Measurements from ENCODE around the gene TMCC3.
A peak's percentile ranks its signal among the peaks of the same experiment; 100 is the strongest.
"Not testable (repeated sequence)": the region's sequence is repeated elsewhere in the genome, so short reads cannot be mapped to it uniquely, and the experiment has no call there.

TMCC3 gene

GRCh38 chr12:94650143-94651056 is at the start of gene TMCC3:
TSS of gene TMCC3 (minus strand) at chr12:94650557. CDS start at chr12:94650430, 127 bp downstream.
- TF ChIP-seq CTCF (conservative IDR thresholded peaks at IDR 0.05; ENCODE audit: control insufficient read depth, insufficient read depth, low read depth, low read length), result no peak
- H3K4me3 ChIP-seq (ENCODE audit: control insufficient read depth, low read depth, low read length), result peak within 1 kb of the TSS; percentile 63
- DNase-seq (ENCODE audit: low read depth), result peak; percentile 22

DNA sequence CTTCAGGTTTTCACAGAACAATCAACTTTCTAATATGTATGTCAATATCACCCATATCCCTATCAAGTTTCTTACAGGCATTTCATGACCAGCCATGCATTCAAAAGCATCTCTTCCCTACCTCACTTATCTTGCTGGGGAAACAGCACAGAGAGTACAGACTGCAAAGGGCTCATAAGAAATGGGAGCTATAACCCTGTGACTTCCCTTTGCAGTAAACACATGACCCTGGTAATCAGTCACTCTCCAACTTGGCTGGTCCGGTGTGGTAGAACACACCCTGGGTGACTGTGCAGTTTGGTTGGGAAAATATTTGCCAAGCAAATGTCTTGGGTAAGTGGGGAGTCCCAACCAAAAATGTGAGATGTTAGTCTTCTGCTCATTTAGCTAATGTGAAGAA is 49.4 kb upstream of the TMCC3 start:
- no peak for DNase-seq (ENCODE audit: low read depth)
- H3K4me3 ChIP-seq (ENCODE audit: control insufficient read depth, low read depth, low read length), result no peak overlapping the region
- TF ChIP-seq CTCF (conservative IDR thresholded peaks at IDR 0.05; ENCODE audit: control insufficient read depth, insufficient read depth, low read depth, low read length), result no peak

DNA sequence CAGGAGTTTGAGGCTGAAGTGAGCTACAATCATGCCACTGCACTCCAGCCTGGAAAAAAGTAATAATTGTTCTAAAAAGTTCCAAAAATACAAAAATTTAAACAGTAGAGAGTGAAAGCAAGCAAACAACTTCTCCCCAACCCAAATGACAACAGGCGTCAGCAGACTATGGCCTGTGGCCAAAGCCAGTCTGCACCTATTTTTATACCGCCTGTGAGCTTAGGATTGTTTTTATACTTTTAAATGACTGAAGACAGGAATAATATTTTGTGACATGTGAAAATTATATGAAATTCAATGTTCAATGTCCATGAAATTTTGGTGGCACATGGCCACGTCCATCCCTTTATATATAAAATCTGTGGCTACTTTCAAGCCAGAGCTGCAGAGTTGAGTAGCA is 48.2 kb upstream of the TMCC3 start:
- no peak for DNase-seq (ENCODE audit: low read depth)
- no peak overlapping the region for H3K4me3 ChIP-seq (ENCODE audit: control insufficient read depth, low read depth, low read length)
- TF ChIP-seq CTCF (conservative IDR thresholded peaks at IDR 0.05; ENCODE audit: control insufficient read depth, insufficient read depth, low read depth, low read length), result no peak

GRCh38 chr12:94697631-94698030 is 47.3 kb upstream of the TMCC3 start:
- no peak for TF ChIP-seq CTCF (conservative IDR thresholded peaks at IDR 0.05; ENCODE audit: control insufficient read depth, insufficient read depth, low read depth, low read length)
- H3K4me3 ChIP-seq (ENCODE audit: control insufficient read depth, low read depth, low read length), result no peak overlapping the region
- no peak for DNase-seq (ENCODE audit: low read depth)

DNA sequence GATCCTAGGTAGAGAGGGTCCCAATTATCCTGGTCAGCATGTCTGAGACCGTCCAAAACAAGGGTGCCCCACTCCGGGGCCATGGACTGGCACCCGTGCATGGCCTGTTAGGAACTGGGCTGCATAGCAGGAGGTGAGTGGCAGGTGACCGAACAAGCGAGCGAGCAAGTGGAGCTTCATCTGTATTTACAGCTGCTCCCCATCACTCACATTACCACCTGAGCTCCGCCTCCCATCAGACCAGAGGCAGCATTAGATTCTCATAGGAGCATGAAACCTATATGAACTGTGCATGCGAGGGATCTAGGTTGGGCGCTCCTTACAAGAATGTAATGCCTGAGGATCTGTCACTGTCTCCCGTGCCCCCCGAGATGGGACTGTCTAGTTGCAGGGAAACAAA is 44.4 kb upstream of the TMCC3 start:
- no peak for TF ChIP-seq CTCF (conservative IDR thresholded peaks at IDR 0.05; ENCODE audit: control insufficient read depth, insufficient read depth, low read depth, low read length)
- DNase-seq (ENCODE audit: low read depth), result no peak
- H3K4me3 ChIP-seq (ENCODE audit: control insufficient read depth, low read depth, low read length), result no peak overlapping the region

DNA sequence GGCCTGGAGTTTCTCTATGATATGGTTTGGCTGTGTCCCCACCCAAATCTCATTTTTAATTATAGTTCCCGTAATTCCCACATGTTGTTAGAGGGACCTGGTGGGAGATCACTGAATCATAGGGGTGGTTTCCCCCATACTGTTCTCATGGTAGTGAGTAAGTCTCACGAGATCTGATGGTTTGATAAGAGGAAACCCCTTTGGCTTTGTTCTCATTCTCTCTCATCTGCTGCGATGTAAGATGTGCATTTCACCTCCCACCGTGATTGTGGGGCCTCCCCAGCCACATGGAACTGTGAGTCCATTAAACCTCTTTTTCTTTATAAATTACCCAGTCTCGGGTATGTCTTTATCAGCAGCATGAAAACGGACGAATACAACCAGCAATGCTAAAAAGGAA is 42.5 kb upstream of the TMCC3 start:
- not testable (repeated sequence) for H3K4me3 ChIP-seq (ENCODE audit: control insufficient read depth, low read depth, low read length); DNase-seq (ENCODE audit: low read depth)

DNA sequence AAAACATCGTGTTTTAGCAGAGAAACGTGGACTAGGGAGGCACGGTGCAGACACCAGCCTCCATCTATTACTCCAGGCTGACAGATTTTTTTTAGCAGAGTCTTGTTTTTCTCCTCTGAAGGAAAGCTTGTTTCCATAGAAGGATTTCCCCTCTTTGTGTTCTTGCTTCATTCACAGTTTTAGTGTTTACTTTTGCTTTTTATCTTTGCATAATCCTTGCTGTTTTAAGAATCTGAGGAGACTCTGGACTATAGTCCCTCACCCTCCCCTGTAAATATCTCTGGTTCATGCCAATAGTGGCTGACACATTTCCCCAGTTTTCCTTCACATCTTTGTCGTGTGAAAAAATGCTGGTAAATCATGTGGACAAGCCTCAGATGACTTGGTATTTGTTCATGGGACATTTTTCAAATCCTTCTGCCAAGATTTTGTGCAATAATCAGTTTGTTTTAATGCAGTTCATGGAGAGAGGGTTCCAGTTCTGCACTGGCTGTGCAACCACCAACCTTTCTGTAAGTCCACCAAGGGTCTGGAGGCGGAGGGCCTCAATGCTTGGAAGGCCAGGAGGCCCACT is 39.9 kb upstream of the TMCC3 start:
- peak; percentile 58 for DNase-seq (ENCODE audit: low read depth)
- no peak for TF ChIP-seq CTCF (conservative IDR thresholded peaks at IDR 0.05; ENCODE audit: control insufficient read depth, insufficient read depth, low read depth, low read length)
- peak overlapping the region; percentile 12 for H3K4me3 ChIP-seq (ENCODE audit: control insufficient read depth, low read depth, low read length)
